H9 (cell line): ENCODE measurements around the gene TRIM61. TPM values are rescaled to one million over a fixed set of nuclear protein-coding genes. Genes with fewer than 3 reads are reported as not detected.
A peak's percentile ranks its signal among the peaks of the same experiment; 100 is the strongest.

Source experiments
- DNase-seq: peaks from one replicate; pipeline ENCODE4 v3.0.0-alpha.2; 2017
- H2AFZ ChIP-seq: one replicate; pipeline ENCODE4 v1.6.1; 2013; ENCODE audit warnings: mild to moderate bottlenecking, low read length, control low read depth, moderate library complexity
- H2AK5ac ChIP-seq: 2 replicates; pipeline ENCODE4 v1.6.1; 2013; ENCODE audit warnings: low read length, control low read depth, mixed read lengths; ENCODE audit not compliant: insufficient read length
- H2BK120ac ChIP-seq: one replicate; pipeline ENCODE4 v1.6.1; 2013; ENCODE audit warnings: low read depth, mild to moderate bottlenecking, low read length, control low read depth, inconsistent platforms; ENCODE audit not compliant: poor library complexity, severe bottlenecking
- H2BK12ac ChIP-seq: 2 replicates; pipeline ENCODE4 v1.6.1; 2013; ENCODE audit warnings: low read length, control low read depth, mixed read lengths, low read depth; ENCODE audit not compliant: insufficient read length
- H2BK15ac ChIP-seq: 2 replicates; pipeline ENCODE4 v1.6.1; 2013; ENCODE audit warnings: low read depth, low read length, control low read depth
- H2BK20ac ChIP-seq: one replicate; pipeline ENCODE4 v1.6.1; 2013; ENCODE audit warnings: low read depth, mild to moderate bottlenecking, low read length, control low read depth, inconsistent platforms; ENCODE audit not compliant: poor library complexity, severe bottlenecking
- H2BK5ac ChIP-seq: 2 replicates; pipeline ENCODE4 v1.6.1; 2013; ENCODE audit warnings: low read length, control low read depth, mixed read lengths; ENCODE audit not compliant: insufficient read length
- H3K14ac ChIP-seq: 2 replicates; pipeline ENCODE4 v1.6.1; 2013; ENCODE audit warnings: low read length, control low read depth; ENCODE audit not compliant: insufficient read depth
- H3K18ac ChIP-seq: 2 replicates; pipeline ENCODE4 v1.6.1; 2013; ENCODE audit warnings: low read depth, mild to moderate bottlenecking, mixed read lengths, low read length, control low read depth; ENCODE audit not compliant: insufficient read length
- H3K23ac ChIP-seq: 2 replicates; pipeline ENCODE4 v1.6.1; 2013; ENCODE audit warnings: low read length, control low read depth, mixed read lengths, low read depth; ENCODE audit not compliant: insufficient read length
- H3K23me2 ChIP-seq: 2 replicates; pipeline ENCODE4 v1.6.1; 2013; ENCODE audit warnings: low read depth, mild to moderate bottlenecking, mixed read lengths, low read length, control low read depth; ENCODE audit not compliant: insufficient read length, poor library complexity, severe bottlenecking
- H3K27ac ChIP-seq: 2 replicates; pipeline ENCODE4 v1.5.1; 2013; ENCODE audit warnings: low read length, control low read depth, mixed read lengths, low read depth; ENCODE audit not compliant: insufficient read length
- H3K27me3 ChIP-seq: 2 replicates; pipeline ENCODE4 v1.6.1; 2013; ENCODE audit warnings: low read length, control low read depth, inconsistent platforms; ENCODE audit not compliant: insufficient read depth
- H3K4ac ChIP-seq: 2 replicates; pipeline ENCODE4 v1.6.1; 2013; ENCODE audit warnings: low read depth, mild to moderate bottlenecking, control low read depth, inconsistent platforms, low read length, moderate library complexity
- H3K4me1 ChIP-seq: 2 replicates; pipeline ENCODE4 v1.6.1; 2013; ENCODE audit warnings: low read length, control low read depth, inconsistent platforms; ENCODE audit not compliant: insufficient read depth
- H3K4me2 ChIP-seq: 2 replicates; pipeline ENCODE4 v1.6.1; 2013; ENCODE audit warnings: low read length, control low read depth, mixed read lengths; ENCODE audit not compliant: insufficient read length, insufficient read depth
- H3K56ac ChIP-seq: 2 replicates; pipeline ENCODE4 v1.6.1; 2013; ENCODE audit warnings: low read depth, mild to moderate bottlenecking, mixed read lengths, low read length, control low read depth; ENCODE audit not compliant: insufficient read length
- H3K79me1 ChIP-seq: 2 replicates; pipeline ENCODE4 v1.6.1; 2013; ENCODE audit warnings: low read depth, mild to moderate bottlenecking, moderate library complexity, low read length, control low read depth, inconsistent platforms; ENCODE audit not compliant: insufficient read depth, poor library complexity, severe bottlenecking
- H3K79me2 ChIP-seq: 2 replicates; pipeline ENCODE4 v1.6.1; 2013; ENCODE audit warnings: low read length, control low read depth, inconsistent platforms; ENCODE audit not compliant: insufficient read depth
- H3K9ac ChIP-seq: 2 replicates; pipeline ENCODE4 v1.6.1; 2013; ENCODE audit warnings: low read length, control low read depth, mixed read lengths; ENCODE audit not compliant: insufficient read length; ENCODE audit errors: extremely low read depth
- H3K9me3 ChIP-seq: one replicate; pipeline ENCODE4 v1.6.1; 2013; ENCODE audit warnings: low read depth, low read length, inconsistent platforms; ENCODE audit not compliant: control insufficient read depth
- H3T11ph ChIP-seq: one replicate; pipeline ENCODE4 v1.6.1; 2013; ENCODE audit warnings: mild to moderate bottlenecking, low read length, control low read depth, inconsistent platforms
- H4K20me1 ChIP-seq: one replicate; pipeline ENCODE4 v1.6.1; 2013; ENCODE audit not compliant: control insufficient read depth, insufficient read length, insufficient read depth
- H4K5ac ChIP-seq: 2 replicates; pipeline ENCODE4 v1.6.1; 2013; ENCODE audit warnings: low read depth, mild to moderate bottlenecking, mixed read lengths, low read length, control low read depth; ENCODE audit not compliant: insufficient read length
- H4K8ac ChIP-seq: replicated peaks from 2 replicates; pipeline ENCODE4 v1.6.1; 2013; ENCODE audit warnings: low read length, control low read depth, mixed read lengths, low read depth; ENCODE audit not compliant: insufficient read length
- H4K91ac ChIP-seq: 2 replicates; pipeline ENCODE4 v1.6.1; 2013; ENCODE audit warnings: low read depth, mild to moderate bottlenecking, moderate library complexity, mixed read lengths, low read length, control low read depth; ENCODE audit not compliant: insufficient read length
- H3K27ac Mint-ChIP-seq, 3 experiments: 2 replicates in 2 of 3; 3 replicates in 1 of 3; pipeline ENCODE4 v1.8.0; 2020 to 2021; ENCODE audit warnings: mixed read lengths in 3 of 3, mild to moderate bottlenecking in 1 of 3, moderate library complexity in 1 of 3
- H3K27me3 Mint-ChIP-seq: 2 replicates; pipeline ENCODE4 v1.8.0; 2021; ENCODE audit warnings: low read depth, mild to moderate bottlenecking, moderate library complexity, mixed read lengths
- H3K36me3 Mint-ChIP-seq, 3 experiments: 2 replicates in 2 of 3; 3 replicates in 1 of 3; pipeline ENCODE4 v1.8.0; 2020 to 2021; ENCODE audit warnings: low read depth in 3 of 3, mixed read lengths in 3 of 3; ENCODE audit not compliant: insufficient read depth in 1 of 3
- H3K4me1 Mint-ChIP-seq, 2 experiments: 2 replicates each; pipeline ENCODE4 v1.8.0; 2020; ENCODE audit warnings: mixed read lengths in 2 of 2
- H3K4me3 Mint-ChIP-seq, 2 experiments: 2 replicates in 1 of 2; 3 replicates in 1 of 2; pipeline ENCODE4 v1.8.0; 2020 to 2021; ENCODE audit warnings: mild to moderate bottlenecking in 2 of 2, mixed read lengths in 2 of 2, moderate library complexity in 1 of 2
- H3K9me3 Mint-ChIP-seq, 2 experiments: 2 replicates in 1 of 2; 3 replicates in 1 of 2; pipeline ENCODE4 v1.8.0; 2020; ENCODE audit warnings: mild to moderate bottlenecking in 2 of 2, mixed read lengths in 2 of 2, moderate library complexity in 1 of 2
- WGBS: extraction: QIAGEN DNeasy Blood & Tissue Kit; methylation state at CpG from one replicate; pipeline ENCODE4 v1.1.7; 2013; ENCODE audit warnings: missing lambda C conversion rate, low lambda C conversion rate, mixed read lengths; ENCODE audit not compliant: insufficient read length; ENCODE audit errors: extremely low coverage; 5-methylcytosine and 5-hydroxymethylcytosine counted together
- total RNA-seq: library from RNA; stranded (reverse); gene quantifications from 2 replicates; pipeline ENCODE4 v1.2.1, GENCODE V29; 2021
- TF ChIP-seq, protein P1 (sequence below): fragments of 200-600 bp; sonication (generic); conservative IDR thresholded peaks from 3 replicates; pipeline ENCODE4 v1.8.0; 2021; ENCODE audit warnings: antibody characterized with exemption, mild to moderate bottlenecking

The TRIM61 gene
- total RNA-seq, 1 experiment from 2014 or later: 0.52 TPM

DNA sequence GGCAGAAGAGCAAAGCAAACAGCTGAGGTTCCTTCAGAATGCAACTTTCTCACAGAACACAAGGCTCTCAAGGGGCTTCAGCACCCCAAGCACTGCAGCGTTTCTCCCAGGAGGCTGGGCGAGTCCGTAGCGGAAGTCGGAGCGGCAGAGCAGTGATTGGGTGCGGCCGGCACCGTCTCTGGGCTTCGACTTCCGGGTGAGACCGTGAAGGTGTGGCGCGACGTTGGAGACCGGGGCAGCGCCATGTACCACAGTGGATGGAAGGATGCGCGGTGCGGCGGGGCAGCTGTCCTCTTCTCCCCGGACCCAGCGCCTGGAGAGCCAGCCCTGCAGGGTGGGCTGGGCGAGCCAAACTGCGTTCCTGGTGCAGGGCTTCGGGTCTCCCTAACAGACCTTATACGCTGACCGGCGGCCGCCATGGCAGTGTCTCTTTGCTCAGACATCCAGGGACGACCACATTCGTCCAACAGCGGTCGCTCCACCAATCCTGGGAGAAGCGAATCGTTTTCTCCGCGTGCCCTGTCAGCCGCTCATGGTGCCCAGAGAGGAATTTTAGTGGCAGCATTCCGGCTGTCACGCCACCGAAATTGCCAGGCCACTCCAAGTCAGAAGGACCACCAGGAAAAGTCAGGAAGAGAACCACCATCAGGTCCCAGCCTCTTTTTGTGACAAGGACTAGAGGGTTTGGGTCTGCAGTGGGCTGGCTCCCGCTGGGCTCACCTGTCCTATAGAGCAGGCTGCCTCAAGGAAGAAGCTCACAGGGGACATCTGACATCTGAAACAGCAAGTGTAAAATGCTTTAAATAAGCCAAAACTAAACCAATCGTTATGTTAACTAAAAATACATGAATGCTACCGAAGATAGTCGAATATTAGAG lies 20.5 kb downstream of the TRIM61 start:
- Histone ChIP-seq H3K79me1 (no peaks in the 10 kb centered on the region), H4K8ac (no peak overlapping the region), H2AK5ac (no peak overlapping the region), H3K79me2 (no peaks in the 10 kb centered on the region), H3K4me2 (peak overlapping the region; percentile 81), H4K20me1 (no peaks in the 10 kb centered on the region), H3K9ac (peak overlapping the region; percentile 67), H3K23ac (no peak overlapping the region), H4K5ac (no peak overlapping the region), H3K9me3 (no peaks in the 10 kb centered on the region), H3K4me1 (no peaks in the 10 kb centered on the region), H2BK120ac (no peak overlapping the region), H3K14ac (peak overlapping the region; percentile 81), H3K56ac (no peak overlapping the region), H4K91ac (no peak overlapping the region), H3K27ac (no peak overlapping the region), H2BK20ac (no peak overlapping the region), H3K4ac (no peak overlapping the region), H2BK12ac (no peak overlapping the region), H2BK15ac (no peak overlapping the region), H3K27me3 (no peaks in the 10 kb centered on the region), H2AFZ (peak overlapping the region; percentile 79), H3T11ph (no peak overlapping the region), H3K18ac (peak overlapping the region; percentile 55), H2BK5ac (no peak overlapping the region), H3K23me2 (peaks cover 5% of the 10 kb centered on the region)
- Mint-ChIP-seq H3K36me3 (peaks cover 0 to 6% (median 3%) of the 10 kb centered on the region in 3 experiments; a peak in 4 of 7 replicates), H3K4me3 (peak overlapping the region; percentile 86 to 98), H3K27ac (peak overlapping the region; percentile 29 to 69 (median 44); a peak in 4 of 7 replicates), H3K9me3 (peaks cover 0 to 3% of the 10 kb centered on the region in 2 experiments; a peak in 1 of 5 replicates), H3K4me1 (peaks cover 20 to 33% of the 10 kb centered on the region in 2 experiments), H3K27me3 (peaks cover 3% of the 10 kb centered on the region; the same call in 1 of the 2 replicates)
- no CpG with 5 or more reads among the region's 46 CpGs for WGBS
- DNase-seq: peak; percentile 89
- TF ChIP-seq, protein P1, sequence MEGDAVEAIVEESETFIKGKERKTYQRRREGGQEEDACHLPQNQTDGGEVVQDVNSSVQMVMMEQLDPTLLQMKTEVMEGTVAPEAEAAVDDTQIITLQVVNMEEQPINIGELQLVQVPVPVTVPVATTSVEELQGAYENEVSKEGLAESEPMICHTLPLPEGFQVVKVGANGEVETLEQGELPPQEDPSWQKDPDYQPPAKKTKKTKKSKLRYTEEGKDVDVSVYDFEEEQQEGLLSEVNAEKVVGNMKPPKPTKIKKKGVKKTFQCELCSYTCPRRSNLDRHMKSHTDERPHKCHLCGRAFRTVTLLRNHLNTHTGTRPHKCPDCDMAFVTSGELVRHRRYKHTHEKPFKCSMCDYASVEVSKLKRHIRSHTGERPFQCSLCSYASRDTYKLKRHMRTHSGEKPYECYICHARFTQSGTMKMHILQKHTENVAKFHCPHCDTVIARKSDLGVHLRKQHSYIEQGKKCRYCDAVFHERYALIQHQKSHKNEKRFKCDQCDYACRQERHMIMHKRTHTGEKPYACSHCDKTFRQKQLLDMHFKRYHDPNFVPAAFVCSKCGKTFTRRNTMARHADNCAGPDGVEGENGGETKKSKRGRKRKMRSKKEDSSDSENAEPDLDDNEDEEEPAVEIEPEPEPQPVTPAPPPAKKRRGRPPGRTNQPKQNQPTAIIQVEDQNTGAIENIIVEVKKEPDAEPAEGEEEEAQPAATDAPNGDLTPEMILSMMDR: no peak
